ENCODE data around the gene GRIA1. TPM values are rescaled to one million over a fixed set of nuclear protein-coding genes. Genes with fewer than 3 reads are reported as not detected.

Gene GRIA1
- total RNA-seq, 1 experiment from 2014 or later: 0.81 TPM

DNA sequence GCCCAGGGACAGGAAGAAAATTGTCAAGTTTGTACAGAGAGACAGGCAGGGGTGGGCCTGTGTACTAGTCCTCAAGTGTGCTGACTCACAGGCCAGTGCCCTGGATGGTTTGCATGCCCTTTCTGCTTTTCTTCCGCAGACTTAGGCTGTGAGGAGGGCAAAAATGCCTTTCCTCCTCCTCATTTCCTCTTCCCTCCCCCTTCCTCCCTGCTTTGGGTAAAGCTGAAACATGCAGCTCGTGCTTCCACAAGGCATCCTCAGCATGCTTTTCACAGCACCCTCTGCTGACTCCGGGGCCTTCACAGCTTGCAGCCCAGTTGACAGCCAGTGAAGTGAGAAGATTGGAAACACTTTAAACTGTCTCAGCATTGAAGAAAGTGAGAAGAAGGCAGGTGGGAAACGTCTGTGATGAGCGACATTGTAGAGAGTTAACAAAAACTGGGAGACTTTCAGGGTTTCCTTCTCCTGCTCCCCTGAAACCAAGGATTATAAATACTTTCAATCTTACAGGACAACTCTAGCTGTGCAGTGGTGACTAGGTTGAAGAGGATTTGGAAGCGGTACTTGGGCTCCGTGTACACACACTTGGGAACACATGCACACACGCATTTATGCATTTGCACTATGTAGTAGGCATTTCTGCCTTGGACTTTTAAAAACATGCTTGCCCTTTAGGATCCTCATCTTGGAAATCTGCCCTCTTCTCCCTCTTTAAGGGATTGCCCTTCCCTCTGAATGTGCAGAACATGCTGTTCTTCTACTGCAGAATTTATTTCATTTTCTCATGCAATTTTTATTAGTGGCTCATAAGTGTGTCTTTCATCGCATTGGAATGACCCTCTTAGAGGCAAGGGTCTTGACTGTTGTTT lies 138.8 kb downstream of the GRIA1 start:
- DNase-seq (ENCODE audit: low spot score): peak; percentile 32
- CTCF ChIA-PET: interaction anchor here (0.9 to 1.0 kb wide), 2 partner anchors 132 to 336 kb away, joined by 3 read pairs; no protein-coding TSS in a partner anchor

More for the DNA sequence above, 138.8 kb downstream of the GRIA1 start:
- H3K4me3 Mint-ChIP-seq: no peak overlapping the region
- TF ChIP-seq ZNF423 (CRISPR knock-in tag; IDR thresholded peaks at IDR 0.05): peak; percentile 51; the same call in 1 of the 2 replicates
- TF ChIP-seq, protein P1, sequence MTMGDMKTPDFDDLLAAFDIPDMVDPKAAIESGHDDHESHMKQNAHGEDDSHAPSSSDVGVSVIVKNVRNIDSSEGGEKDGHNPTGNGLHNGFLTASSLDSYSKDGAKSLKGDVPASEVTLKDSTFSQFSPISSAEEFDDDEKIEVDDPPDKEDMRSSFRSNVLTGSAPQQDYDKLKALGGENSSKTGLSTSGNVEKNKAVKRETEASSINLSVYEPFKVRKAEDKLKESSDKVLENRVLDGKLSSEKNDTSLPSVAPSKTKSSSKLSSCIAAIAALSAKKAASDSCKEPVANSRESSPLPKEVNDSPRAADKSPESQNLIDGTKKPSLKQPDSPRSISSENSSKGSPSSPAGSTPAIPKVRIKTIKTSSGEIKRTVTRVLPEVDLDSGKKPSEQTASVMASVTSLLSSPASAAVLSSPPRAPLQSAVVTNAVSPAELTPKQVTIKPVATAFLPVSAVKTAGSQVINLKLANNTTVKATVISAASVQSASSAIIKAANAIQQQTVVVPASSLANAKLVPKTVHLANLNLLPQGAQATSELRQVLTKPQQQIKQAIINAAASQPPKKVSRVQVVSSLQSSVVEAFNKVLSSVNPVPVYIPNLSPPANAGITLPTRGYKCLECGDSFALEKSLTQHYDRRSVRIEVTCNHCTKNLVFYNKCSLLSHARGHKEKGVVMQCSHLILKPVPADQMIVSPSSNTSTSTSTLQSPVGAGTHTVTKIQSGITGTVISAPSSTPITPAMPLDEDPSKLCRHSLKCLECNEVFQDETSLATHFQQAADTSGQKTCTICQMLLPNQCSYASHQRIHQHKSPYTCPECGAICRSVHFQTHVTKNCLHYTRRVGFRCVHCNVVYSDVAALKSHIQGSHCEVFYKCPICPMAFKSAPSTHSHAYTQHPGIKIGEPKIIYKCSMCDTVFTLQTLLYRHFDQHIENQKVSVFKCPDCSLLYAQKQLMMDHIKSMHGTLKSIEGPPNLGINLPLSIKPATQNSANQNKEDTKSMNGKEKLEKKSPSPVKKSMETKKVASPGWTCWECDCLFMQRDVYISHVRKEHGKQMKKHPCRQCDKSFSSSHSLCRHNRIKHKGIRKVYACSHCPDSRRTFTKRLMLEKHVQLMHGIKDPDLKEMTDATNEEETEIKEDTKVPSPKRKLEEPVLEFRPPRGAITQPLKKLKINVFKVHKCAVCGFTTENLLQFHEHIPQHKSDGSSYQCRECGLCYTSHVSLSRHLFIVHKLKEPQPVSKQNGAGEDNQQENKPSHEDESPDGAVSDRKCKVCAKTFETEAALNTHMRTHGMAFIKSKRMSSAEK (CRISPR knock-in tag; IDR thresholded peaks at IDR 0.05; ENCODE audit: borderline replicate concordance): no peak
- peak; percentile 69; the same call in 1 of the 2 replicates for TF ChIP-seq NFE2L1 (CRISPR knock-in tag; IDR thresholded peaks at IDR 0.05)
- TF ChIP-seq ETV6 (CRISPR knock-in tag; IDR thresholded peaks at IDR 0.05): peak; percentile 93
- TF ChIP-seq ZBTB21 (CRISPR knock-in tag; IDR thresholded peaks at IDR 0.05; ENCODE audit: borderline replicate concordance): no peak
- TF ChIP-seq, protein P2, sequence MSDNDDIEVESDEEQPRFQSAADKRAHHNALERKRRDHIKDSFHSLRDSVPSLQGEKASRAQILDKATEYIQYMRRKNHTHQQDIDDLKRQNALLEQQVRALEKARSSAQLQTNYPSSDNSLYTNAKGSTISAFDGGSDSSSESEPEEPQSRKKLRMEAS (CRISPR knock-in tag; IDR thresholded peaks at IDR 0.05): peak; percentile 78; the same call in 1 of the 2 replicates
- TF ChIP-seq, protein P3, sequence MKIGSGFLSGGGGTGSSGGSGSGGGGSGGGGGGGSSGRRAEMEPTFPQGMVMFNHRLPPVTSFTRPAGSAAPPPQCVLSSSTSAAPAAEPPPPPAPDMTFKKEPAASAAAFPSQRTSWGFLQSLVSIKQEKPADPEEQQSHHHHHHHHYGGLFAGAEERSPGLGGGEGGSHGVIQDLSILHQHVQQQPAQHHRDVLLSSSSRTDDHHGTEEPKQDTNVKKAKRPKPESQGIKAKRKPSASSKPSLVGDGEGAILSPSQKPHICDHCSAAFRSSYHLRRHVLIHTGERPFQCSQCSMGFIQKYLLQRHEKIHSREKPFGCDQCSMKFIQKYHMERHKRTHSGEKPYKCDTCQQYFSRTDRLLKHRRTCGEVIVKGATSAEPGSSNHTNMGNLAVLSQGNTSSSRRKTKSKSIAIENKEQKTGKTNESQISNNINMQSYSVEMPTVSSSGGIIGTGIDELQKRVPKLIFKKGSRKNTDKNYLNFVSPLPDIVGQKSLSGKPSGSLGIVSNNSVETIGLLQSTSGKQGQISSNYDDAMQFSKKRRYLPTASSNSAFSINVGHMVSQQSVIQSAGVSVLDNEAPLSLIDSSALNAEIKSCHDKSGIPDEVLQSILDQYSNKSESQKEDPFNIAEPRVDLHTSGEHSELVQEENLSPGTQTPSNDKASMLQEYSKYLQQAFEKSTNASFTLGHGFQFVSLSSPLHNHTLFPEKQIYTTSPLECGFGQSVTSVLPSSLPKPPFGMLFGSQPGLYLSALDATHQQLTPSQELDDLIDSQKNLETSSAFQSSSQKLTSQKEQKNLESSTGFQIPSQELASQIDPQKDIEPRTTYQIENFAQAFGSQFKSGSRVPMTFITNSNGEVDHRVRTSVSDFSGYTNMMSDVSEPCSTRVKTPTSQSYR (CRISPR knock-in tag; IDR thresholded peaks at IDR 0.05): 0 out of 2 replicates have a peak, but pooled peaks have one; percentile 24
- TF ChIP-seq, protein P4, sequence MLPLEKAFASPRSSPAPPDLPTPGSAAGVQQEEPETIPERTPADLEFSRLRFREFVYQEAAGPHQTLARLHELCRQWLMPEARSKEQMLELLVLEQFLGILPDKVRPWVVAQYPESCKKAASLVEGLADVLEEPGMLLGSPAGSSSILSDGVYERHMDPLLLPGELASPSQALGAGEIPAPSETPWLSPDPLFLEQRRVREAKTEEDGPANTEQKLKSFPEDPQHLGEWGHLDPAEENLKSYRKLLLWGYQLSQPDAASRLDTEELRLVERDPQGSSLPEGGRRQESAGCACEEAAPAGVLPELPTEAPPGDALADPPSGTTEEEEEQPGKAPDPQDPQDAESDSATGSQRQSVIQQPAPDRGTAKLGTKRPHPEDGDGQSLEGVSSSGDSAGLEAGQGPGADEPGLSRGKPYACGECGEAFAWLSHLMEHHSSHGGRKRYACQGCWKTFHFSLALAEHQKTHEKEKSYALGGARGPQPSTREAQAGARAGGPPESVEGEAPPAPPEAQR (CRISPR knock-in tag; IDR thresholded peaks at IDR 0.05): no peak
- TF ChIP-seq SOX15 (CRISPR knock-in tag; IDR thresholded peaks at IDR 0.05): no peak
- 0 out of 2 replicates have a peak, but pooled peaks have one; percentile 50 for TF ChIP-seq FOXK1 (CRISPR knock-in tag; IDR thresholded peaks at IDR 0.05)
- TF ChIP-seq, protein P5, sequence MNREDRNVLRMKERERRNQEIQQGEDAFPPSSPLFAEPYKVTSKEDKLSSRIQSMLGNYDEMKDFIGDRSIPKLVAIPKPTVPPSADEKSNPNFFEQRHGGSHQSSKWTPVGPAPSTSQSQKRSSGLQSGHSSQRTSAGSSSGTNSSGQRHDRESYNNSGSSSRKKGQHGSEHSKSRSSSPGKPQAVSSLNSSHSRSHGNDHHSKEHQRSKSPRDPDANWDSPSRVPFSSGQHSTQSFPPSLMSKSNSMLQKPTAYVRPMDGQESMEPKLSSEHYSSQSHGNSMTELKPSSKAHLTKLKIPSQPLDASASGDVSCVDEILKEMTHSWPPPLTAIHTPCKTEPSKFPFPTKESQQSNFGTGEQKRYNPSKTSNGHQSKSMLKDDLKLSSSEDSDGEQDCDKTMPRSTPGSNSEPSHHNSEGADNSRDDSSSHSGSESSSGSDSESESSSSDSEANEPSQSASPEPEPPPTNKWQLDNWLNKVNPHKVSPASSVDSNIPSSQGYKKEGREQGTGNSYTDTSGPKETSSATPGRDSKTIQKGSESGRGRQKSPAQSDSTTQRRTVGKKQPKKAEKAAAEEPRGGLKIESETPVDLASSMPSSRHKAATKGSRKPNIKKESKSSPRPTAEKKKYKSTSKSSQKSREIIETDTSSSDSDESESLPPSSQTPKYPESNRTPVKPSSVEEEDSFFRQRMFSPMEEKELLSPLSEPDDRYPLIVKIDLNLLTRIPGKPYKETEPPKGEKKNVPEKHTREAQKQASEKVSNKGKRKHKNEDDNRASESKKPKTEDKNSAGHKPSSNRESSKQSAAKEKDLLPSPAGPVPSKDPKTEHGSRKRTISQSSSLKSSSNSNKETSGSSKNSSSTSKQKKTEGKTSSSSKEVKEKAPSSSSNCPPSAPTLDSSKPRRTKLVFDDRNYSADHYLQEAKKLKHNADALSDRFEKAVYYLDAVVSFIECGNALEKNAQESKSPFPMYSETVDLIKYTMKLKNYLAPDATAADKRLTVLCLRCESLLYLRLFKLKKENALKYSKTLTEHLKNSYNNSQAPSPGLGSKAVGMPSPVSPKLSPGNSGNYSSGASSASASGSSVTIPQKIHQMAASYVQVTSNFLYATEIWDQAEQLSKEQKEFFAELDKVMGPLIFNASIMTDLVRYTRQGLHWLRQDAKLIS (CRISPR knock-in tag; IDR thresholded peaks at IDR 0.05; ENCODE audit: borderline replicate concordance): 0 out of 2 replicates have a peak, but pooled peaks have one; percentile 37
- peak; percentile 58; the same call in 1 of the 2 replicates for TF ChIP-seq TEAD1 (CRISPR knock-in tag; IDR thresholded peaks at IDR 0.05)
- TF ChIP-seq, protein P6, sequence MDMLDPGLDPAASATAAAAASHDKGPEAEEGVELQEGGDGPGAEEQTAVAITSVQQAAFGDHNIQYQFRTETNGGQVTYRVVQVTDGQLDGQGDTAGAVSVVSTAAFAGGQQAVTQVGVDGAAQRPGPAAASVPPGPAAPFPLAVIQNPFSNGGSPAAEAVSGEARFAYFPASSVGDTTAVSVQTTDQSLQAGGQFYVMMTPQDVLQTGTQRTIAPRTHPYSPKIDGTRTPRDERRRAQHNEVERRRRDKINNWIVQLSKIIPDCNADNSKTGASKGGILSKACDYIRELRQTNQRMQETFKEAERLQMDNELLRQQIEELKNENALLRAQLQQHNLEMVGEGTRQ (CRISPR knock-in tag; IDR thresholded peaks at IDR 0.05): no peak
- POLR2A ChIA-PET: no interaction called here
- H3K27me3 Mint-ChIP-seq (ENCODE audit: low read depth): no peaks in the 10 kb centered on the region
- no peaks in the 10 kb centered on the region for H3K9me3 Mint-ChIP-seq
- H3K27ac Mint-ChIP-seq: no peak overlapping the region
- peaks cover 29% of the 10 kb centered on the region for H3K4me1 Mint-ChIP-seq
- no peaks in the 10 kb centered on the region for H3K36me3 Mint-ChIP-seq
- ATAC-seq: peak; percentile 92

Data from WTC11 (cell line).